Measurements from ENCODE around the gene NRCAM. TPM values are rescaled to one million over a fixed set of nuclear protein-coding genes. Genes with fewer than 3 reads are reported as not detected.

NRCAM gene
- total RNA-seq, 1 experiment from 2014 or later, result 40.3 TPM

DNA sequence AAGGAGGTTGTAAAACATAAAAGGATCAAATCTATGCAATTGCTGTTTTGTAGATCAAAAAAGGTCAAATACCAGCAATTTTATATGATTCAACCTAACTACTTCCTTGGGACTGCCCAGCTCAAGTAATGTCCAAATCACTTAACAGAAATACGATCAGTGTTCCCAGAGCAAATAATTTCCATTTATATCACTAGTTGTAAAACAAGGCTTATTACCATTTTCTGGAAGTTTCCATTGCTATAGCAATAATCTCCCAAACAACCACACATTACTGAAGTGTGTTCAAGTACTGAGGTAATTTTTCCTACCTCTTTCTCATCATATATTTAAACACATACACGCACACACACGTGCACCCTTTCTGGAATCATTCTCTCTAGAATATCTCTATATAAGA, 123.3 kb downstream of the NRCAM start:
- H3K27me3 ChIP-seq (ENCODE audit: insufficient read depth, low read depth), result no peaks in the 10 kb centered on the region
- no peaks in the 10 kb centered on the region for H3K36me3 ChIP-seq (ENCODE audit: low read depth)
- H4K20me1 ChIP-seq (ENCODE audit: insufficient read depth), result no peaks in the 10 kb centered on the region
- no peak overlapping the region for H3K4me2 ChIP-seq
- H3K9me3 ChIP-seq (ENCODE audit: insufficient read depth, low read depth), result no peaks in the 10 kb centered on the region; the same call in 1 of the 2 replicates
- peaks cover 9% of the 10 kb centered on the region; the same call in 1 of the 2 replicates for H3F3A ChIP-seq (ENCODE audit: insufficient read depth, low read depth)
- no peak overlapping the region for H3K4me3 ChIP-seq
- TF ChIP-seq EZH2 (IDR thresholded peaks at IDR 0.05; ENCODE audit: low read depth) (no peak), CTCF (conservative IDR thresholded peaks at IDR 0.05) (no peak)
- ChIA-PET CTCF (no interaction called here), POLR2A (ENCODE audit: unreplicated experiment) (no interaction called here)
- no peak overlapping the region for H2AFZ ChIP-seq
- H3K27ac ChIP-seq, result no peak overlapping the region
- DNase-seq, result no peak
- BruUV-seq (replicated peaks), result no TSS peak
- no peaks in the 10 kb centered on the region for H3K79me2 ChIP-seq (ENCODE audit: low read depth)
- intact Hi-C loops (cut with micrococcal nuclease; ENCODE audit: unreplicated experiment), result no loop called here
- H3K9me2 ChIP-seq (ENCODE audit: insufficient read depth), result no peaks in the 10 kb centered on the region
- peaks cover 21% of the 10 kb centered on the region for H3K4me1 ChIP-seq (replicated peaks; ENCODE audit: insufficient read depth)

DNA sequence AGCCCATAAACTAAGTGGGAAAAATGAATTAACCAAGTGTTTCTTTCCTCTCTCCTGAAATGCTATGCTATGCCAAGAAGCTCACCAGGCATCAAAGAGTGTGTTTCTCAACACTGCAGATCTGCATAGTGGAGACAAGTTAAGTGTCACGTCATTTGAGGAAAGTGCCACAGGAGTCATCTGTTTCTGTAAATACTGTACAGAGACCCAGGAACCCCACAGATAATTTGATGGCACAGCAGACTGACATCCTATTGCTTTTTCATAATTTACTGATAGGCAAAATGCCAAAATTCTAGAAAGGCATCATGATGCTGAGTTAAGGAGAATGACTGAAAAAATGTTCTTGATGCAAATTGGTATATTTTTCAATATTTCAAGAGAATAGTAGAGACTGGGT, 124.3 kb downstream of the NRCAM start:
- ChIA-PET POLR2A (ENCODE audit: unreplicated experiment) (no interaction called here), CTCF (no interaction called here)
- no peak for TF ChIP-seq CTCF (conservative IDR thresholded peaks at IDR 0.05)
- TF ChIP-seq EZH2 (IDR thresholded peaks at IDR 0.05; ENCODE audit: low read depth), result no peak
- no peak for DNase-seq
- Histone ChIP-seq H3K27ac (no peak overlapping the region), H4K20me1 (ENCODE audit: insufficient read depth) (no peaks in the 10 kb centered on the region), H2AFZ (no peak overlapping the region), H3K36me3 (ENCODE audit: low read depth) (no peaks in the 10 kb centered on the region), H3F3A (ENCODE audit: insufficient read depth, low read depth) (peaks cover 9% of the 10 kb centered on the region; the same call in 1 of the 2 replicates), H3K27me3 (ENCODE audit: insufficient read depth, low read depth) (no peaks in the 10 kb centered on the region), H3K9me3 (ENCODE audit: insufficient read depth, low read depth) (no peaks in the 10 kb centered on the region; the same call in 1 of the 2 replicates), H3K4me2 (no peak overlapping the region), H3K4me1 (replicated peaks; ENCODE audit: insufficient read depth) (peaks cover 20% of the 10 kb centered on the region), H3K79me2 (ENCODE audit: low read depth) (no peaks in the 10 kb centered on the region), H3K9me2 (ENCODE audit: insufficient read depth) (no peaks in the 10 kb centered on the region), H3K4me3 (no peak overlapping the region)
- intact Hi-C loops (cut with micrococcal nuclease; ENCODE audit: unreplicated experiment), result no loop called here
- no TSS peak for BruUV-seq (replicated peaks)

DNA sequence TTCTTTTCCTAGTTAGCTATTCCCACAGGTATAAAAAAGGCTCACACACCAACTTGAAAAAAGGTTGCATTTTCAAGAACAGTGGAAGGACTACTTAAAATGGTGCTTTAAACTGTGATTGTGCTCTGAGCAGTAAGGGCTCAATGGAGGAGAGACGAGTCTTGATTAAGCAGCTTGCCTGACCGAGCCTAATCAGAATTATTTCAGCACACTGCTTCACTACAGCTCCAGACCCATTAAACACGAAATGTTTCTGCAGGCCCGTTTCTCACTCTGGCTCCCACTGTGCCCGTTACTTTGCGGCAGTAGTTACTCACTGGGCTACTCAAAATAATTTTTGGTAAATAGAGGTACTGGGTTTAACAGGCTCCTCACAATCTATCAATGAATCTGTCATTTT, 126.0 kb downstream of the NRCAM start:
- H3K9me3 ChIP-seq (ENCODE audit: insufficient read depth, low read depth), result no peaks in the 10 kb centered on the region; the same call in 1 of the 2 replicates
- no peak overlapping the region for H2AFZ ChIP-seq
- H3K4me1 ChIP-seq (replicated peaks; ENCODE audit: insufficient read depth), result peaks cover 7% of the 10 kb centered on the region
- no peak overlapping the region for H3K27ac ChIP-seq
- peaks cover 4% of the 10 kb centered on the region; the same call in 1 of the 2 replicates for H3F3A ChIP-seq (ENCODE audit: insufficient read depth, low read depth)
- intact Hi-C loops (cut with micrococcal nuclease; ENCODE audit: unreplicated experiment), result no loop called here
- H3K27me3 ChIP-seq (ENCODE audit: insufficient read depth, low read depth), result no peaks in the 10 kb centered on the region
- BruUV-seq (replicated peaks), result no TSS peak
- TF ChIP-seq EZH2 (IDR thresholded peaks at IDR 0.05; ENCODE audit: low read depth), result no peak
- no peak for TF ChIP-seq CTCF (conservative IDR thresholded peaks at IDR 0.05)
- no peaks in the 10 kb centered on the region for H4K20me1 ChIP-seq (ENCODE audit: insufficient read depth)
- H3K36me3 ChIP-seq (ENCODE audit: low read depth), result no peaks in the 10 kb centered on the region
- H3K9me2 ChIP-seq (ENCODE audit: insufficient read depth), result no peaks in the 10 kb centered on the region
- CTCF ChIA-PET, result no interaction called here
- H3K4me2 ChIP-seq, result no peak overlapping the region
- no peak for DNase-seq
- H3K4me3 ChIP-seq, result no peak overlapping the region
- no peaks in the 10 kb centered on the region for H3K79me2 ChIP-seq (ENCODE audit: low read depth)
- POLR2A ChIA-PET (ENCODE audit: unreplicated experiment), result no interaction called here

Measured in PC-9 (cell line).